GM18505 (cell line): ENCODE data around the gene SYT1.
"Not testable (repeated sequence)": the region's sequence is repeated elsewhere in the genome, so short reads cannot be mapped to it uniquely, and the experiment has no call there.

Source experiments
- ATAC-seq: cut with Tn5 transposase; IDR thresholded peaks from one replicate; pipeline ENCODE4 v1.9.1; 2021; ENCODE audit not compliant: unreplicated experiment
- POLR2A ChIP-seq: IDR thresholded peaks from 4 replicates; pipeline ENCODE4 v1.6.1; 2011; ENCODE audit warnings: borderline replicate concordance; ENCODE audit not compliant: insufficient read depth, insufficient read length; ENCODE audit errors: extremely low read depth

The SYT1 gene

DNA sequence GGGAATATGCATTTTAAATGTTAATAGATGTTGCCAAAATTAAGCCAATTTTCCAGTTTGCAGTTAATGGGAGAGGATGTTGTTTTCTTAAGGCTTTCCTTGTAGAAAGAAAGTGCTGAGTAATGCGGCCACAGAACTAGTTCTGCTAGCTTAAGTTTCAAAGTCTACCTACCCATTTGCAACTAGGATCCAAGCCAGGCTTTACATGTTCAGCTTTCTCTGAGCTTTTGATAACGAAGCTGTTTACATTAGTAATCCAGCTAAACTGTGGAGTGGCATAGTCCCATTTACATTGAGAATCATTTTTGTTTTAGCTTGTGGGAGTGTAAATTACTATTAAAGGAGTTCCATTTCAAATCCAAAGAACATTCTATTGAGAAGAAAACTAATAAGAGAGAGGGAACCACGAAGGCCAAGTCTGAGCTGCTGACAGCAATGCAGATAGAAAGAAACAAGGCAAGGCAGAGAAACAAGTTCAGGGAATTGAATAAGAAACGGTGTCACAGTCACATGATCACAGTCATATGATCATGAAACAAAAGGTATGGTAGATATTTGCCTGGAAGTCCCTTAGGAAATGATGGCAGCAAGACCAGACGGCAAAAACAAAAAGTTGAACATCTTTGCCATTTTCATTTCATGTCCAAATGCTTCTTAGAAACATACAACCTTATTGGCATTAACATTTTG is 551.3 kb downstream of the SYT1 start:
- TF ChIP-seq POLR2A, result no peak
- no peak for ATAC-seq

DNA sequence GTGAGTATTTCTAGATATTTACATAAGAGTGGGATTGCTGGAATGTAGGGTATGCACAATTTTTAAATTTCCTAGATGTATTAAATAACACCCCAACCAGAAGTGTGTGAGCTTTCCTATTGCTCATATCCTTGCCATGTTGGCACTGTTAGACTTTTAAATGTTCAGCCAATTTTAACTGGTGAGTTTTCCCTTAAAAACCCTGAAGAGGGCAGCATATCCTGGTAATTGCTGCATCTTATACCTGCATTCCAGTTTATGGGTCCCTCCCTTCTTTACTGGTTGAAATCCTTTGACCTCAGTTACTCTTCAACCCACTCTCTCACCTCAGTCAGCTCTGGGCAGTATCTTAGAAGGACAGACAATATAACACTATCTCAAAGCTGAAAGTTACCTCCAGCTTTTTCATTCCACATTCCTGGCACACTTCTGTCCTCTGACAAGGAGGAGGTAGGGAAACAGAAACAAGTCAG is 555.6 kb downstream of the SYT1 start:
- TF ChIP-seq POLR2A, result no peak
- ATAC-seq, result no peak

DNA sequence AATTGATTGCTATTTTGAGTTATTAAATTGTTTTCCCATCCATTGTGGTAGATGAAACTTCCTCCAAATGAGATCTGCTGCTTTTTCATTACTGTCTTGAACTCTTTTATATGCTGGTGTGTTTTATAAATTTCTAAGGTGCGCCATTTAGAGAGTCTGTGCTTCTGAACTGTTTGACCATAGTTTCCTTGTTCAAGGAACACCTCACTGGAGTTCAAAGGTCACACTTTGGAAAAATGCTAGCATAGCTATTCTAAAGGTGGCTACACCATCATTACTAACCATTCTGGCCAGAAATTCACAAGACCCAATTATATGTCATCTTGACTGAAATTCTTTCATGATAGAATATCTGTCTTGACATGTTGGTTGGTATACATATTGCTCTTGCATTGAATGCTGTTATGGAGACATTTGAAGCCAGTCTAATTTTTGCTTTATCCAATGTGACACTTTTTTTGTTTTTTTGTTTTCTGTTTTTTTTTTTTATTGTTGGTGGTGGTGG is 556.7 kb downstream of the SYT1 start:
- TF ChIP-seq POLR2A, result no peak
- no peak for ATAC-seq

DNA sequence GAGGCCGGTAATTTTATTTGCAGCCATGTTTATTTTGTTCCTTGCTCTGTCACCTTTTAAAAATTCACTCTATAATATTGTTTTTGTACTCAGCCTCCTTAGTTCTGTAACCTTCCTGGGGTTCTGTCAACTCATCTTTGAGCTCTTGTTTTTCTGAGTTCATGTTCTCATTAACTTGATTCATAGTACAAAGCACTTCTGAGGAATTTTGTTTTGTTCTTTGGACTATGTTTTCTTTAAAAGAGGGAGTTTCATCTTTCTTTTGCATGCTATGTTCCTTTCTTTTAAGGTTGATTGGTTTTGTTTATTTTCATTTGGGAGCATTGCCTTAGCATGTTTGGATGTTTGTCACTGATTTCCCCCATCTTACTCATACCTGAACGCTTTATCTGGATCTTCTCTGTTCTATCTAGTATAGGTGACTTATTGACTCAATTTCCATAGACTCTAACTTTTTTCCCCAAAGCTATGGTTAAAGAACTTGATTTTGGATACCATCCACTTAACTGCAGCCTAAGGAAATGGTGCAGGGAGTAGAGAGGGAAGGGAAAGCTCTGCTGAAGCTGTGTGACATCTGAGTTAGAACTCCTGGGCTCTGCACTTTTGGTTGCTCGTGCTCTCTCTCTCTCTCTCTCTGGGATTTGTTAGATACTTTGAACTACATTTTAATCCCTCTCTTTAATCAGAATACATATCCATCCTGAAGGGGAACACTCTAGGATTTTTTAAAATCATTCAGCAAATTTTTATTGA is 557.7 kb downstream of the SYT1 start:
- no peak for TF ChIP-seq POLR2A
- no peak for ATAC-seq

DNA sequence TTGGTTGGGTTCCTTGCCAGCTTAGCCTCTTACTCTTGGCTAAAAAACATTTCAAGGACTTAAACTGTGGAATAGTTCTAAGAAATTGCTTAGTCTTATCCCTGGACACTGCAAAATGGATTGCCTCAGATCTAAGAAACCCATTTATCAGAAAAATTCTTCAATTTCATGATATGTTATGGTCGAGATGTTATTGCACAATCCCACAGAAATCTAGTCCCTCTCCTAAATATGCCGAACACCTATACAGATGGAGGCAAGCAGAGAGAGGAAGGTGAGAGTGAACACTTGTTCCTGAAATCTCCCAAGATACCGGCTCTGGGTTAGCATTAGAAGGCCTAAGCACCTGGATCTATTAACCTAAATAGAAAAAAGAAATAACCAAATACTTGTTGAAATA is 559.0 kb downstream of the SYT1 start:
- TF ChIP-seq POLR2A, result no peak
- ATAC-seq, result no peak

DNA sequence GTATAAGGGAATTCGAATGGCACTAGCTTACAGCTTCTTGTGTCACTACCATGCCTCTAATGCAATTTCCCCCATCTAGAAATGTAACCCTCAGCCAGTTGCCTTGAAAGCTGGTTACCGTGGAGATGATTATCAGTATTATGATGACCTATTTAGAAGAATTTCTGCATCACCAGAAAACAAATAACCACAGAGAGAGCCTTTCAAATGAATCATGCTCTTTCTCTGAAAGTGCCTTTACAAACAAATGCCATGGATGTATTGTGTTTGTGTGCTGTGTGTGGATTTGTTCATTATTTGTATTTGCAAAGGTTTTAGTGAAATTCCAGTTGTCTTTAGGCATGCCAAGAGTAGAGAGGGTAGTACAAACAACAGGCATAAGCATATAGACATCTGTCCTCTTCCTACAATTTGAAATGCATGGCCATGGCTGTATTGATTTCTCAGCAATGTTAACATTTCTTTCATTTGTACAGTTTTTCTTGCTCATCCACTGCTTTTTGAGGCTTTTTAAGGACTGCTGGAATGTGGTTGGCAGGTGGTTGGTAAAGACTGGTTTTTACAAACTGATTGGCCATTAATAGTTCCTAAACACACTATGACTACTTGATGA is 559.6 kb downstream of the SYT1 start:
- no peak for ATAC-seq
- TF ChIP-seq POLR2A, result no peak

DNA sequence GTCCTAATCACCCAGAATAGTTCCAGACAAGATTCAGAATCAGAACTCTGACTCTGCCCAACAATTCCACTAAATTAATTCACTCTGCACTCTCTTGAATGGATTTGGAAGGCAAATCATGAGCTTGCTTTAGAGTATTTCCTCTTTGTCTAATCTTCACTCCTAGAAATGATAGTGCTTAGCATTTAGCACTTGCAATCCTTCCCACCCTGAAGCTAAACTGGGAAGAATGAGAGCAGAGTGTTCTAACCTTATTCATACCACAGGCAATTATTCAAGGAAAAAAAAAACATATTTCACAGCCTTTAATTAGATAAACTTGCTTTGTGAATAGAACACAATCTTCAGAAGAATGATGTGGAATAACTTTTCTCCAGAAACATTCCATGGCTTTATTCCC is 561.5 kb downstream of the SYT1 start:
- ATAC-seq, result no peak
- no peak for TF ChIP-seq POLR2A

DNA sequence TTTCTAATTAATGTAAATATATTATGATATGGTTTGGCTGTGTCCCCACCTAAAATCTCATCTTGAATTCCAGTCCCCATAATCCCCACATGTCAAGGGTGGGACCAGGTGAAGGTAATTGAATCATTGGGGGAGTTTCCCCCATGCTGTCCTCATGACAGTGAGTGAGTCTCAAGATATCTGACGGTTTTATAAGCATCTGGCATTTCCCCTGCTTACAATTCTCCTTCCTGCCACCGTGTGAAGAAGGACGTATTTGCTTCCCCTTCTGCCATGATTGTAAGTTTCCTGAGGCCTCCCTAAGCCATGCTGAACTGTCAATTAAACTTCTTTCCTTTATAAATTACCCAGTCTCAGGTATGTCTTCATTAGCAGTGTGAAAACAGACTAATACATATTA is 562.2 kb downstream of the SYT1 start:
- not testable (repeated sequence) for ATAC-seq

DNA sequence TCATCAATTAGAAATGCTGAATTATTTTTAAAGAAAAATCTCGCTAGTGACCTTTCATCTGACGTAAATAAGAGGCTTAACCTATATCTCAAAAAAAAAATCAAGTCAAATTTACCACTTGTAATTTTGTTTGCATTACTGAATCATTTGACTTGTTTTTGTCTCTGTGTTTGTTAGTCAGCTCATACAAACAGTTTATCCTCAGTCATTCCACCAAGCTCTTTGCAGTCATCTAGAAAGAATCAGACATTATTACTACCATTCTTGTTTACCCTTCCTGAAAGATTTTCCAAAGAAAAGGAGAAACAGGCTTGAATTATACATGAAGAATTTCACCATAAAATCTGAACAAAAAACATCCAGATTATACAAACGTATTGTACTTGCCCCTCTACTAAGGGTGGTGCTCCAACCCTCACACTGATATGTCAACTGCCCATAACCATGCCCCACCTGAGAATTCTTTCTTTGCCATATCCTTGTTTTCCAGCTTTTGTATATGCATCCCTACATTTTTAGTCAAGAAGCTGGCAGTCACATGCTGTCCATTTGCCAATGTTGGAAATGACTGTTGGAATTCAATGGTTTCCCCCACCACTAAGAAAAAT is 569.0 kb downstream of the SYT1 start:
- ATAC-seq, result no peak
- no peak for TF ChIP-seq POLR2A

DNA sequence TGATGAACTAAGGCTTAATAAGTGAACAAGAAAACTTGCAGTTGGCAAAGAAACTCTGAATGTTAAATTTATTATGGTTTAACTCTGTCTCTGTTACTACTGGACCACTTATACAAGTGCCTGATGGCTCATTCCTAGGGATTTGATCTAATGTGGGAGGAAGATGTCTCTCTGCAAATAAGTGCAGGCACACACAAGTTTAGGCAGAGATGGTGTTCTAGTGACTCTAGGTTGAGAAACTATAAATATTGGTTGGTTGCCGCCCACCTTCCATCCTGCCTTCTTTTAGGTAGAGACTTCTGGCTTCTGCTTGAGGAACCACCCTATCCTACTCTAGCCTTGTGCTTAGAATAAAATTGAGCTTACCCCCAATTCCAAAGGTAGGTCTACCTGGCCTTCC is 570.0 kb downstream of the SYT1 start:
- TF ChIP-seq POLR2A, result no peak
- no peak for ATAC-seq

DNA sequence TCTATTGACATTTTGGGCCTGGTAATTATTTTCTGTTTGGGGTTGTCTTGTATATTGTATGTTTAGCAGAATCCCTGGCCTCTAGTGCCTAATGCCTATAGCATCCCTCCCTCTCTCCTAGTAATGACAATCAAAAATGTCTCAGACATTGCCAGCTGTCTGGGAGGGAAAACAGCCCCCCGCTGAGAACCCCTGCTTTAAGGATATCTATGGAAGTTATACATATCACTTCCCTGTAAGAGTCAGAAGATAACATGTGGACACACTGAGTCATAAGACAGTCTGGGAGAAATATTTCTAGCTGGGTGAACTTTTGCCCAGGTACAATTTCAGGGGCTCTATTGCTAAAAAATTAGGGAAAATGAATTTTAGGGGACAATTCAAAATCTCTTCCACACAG is 571.2 kb downstream of the SYT1 start:
- ATAC-seq, result no peak
- no peak for TF ChIP-seq POLR2A

DNA sequence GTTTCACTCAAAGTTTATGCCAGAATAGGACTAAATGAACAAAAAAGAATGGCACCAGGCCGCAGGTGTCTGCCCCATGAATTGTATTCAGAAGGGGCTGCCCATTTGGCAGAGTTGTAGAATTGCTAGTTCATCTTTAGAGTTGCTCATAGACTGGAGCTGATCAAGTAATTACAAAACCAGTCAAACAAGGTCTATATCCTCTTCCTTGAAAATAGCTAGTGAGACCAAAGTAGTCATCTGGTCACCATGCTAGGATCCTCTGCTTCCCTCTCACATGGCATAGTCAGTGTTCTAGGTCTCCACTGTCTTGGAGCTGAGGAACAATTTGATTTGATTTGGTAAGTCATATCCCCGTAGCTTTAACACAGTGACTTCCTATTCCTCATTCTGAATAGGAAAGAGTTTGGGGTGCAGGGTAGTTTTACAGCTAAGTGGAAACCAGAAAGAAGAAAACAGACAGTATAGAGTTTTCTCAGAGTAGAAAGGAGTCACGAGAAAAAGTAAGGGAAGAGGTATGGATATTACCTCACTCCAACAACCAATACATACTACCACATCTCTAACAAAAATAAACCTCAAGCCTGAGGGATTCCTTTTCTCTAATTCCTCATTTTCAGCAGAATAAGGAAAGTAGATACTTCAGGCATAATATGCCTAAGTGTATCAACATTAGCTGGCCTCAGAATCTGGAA is 574.1 kb downstream of the SYT1 start:
- no peak for TF ChIP-seq POLR2A
- ATAC-seq, result no peak
